ENCODE results near the gene IL36B. TPM values are rescaled to one million over a fixed set of nuclear protein-coding genes. Genes with fewer than 3 reads are reported as not detected.

The IL36B gene
- total and polyA plus RNA-seq, 9 of the 15 experiments (the other 6 are each of a cell fraction or from before 2014, with no cell fraction given), result not detected

- TF ChIP-seq ZEB2 (IDR thresholded peaks at IDR 0.05) (0 out of 2 replicates have a peak, but pooled peaks have one; percentile 23), BRF1 (IDR thresholded peaks at IDR 0.05; ENCODE audit: borderline replicate concordance, extremely low read depth, insufficient read length) (no peak), NFE2L1 (tag; IDR thresholded peaks at IDR 0.05; ENCODE audit: borderline replicate concordance, low read depth) (no peak), PHF8 (IDR thresholded peaks at IDR 0.05; ENCODE audit: borderline replicate concordance, low read length) (no peak), ARID3A (IDR thresholded peaks at IDR 0.05; ENCODE audit: borderline replicate concordance, low read depth, low read length) (peak; percentile 58; the same call in 1 of the 2 replicates), ZNF766 (CRISPR knock-in tag; conservative IDR thresholded peaks at IDR 0.05) (0 out of 2 replicates have a peak, but pooled peaks have one; percentile 67), PPARD (CRISPR knock-in tag; IDR thresholded peaks at IDR 0.05) (no peak), ZNF24 (IDR thresholded peaks at IDR 0.05) (no peak), ZNF717 (CRISPR knock-in tag; IDR thresholded peaks at IDR 0.05) (no peak), ETS2 (tag; IDR thresholded peaks at IDR 0.05; ENCODE audit: borderline replicate concordance, poor library complexity, severe bottlenecking) (no peak), PHF20 (IDR thresholded peaks at IDR 0.05; ENCODE audit: partially characterized antibody) (no peak), SMARCC2 (IDR thresholded peaks at IDR 0.05; ENCODE audit: low read depth) (no peak), RBM14 (IDR thresholded peaks at IDR 0.05; ENCODE audit: borderline replicate concordance, insufficient read depth, low read depth, low read length) (no peak)
- TF ChIP-seq, protein P1, sequence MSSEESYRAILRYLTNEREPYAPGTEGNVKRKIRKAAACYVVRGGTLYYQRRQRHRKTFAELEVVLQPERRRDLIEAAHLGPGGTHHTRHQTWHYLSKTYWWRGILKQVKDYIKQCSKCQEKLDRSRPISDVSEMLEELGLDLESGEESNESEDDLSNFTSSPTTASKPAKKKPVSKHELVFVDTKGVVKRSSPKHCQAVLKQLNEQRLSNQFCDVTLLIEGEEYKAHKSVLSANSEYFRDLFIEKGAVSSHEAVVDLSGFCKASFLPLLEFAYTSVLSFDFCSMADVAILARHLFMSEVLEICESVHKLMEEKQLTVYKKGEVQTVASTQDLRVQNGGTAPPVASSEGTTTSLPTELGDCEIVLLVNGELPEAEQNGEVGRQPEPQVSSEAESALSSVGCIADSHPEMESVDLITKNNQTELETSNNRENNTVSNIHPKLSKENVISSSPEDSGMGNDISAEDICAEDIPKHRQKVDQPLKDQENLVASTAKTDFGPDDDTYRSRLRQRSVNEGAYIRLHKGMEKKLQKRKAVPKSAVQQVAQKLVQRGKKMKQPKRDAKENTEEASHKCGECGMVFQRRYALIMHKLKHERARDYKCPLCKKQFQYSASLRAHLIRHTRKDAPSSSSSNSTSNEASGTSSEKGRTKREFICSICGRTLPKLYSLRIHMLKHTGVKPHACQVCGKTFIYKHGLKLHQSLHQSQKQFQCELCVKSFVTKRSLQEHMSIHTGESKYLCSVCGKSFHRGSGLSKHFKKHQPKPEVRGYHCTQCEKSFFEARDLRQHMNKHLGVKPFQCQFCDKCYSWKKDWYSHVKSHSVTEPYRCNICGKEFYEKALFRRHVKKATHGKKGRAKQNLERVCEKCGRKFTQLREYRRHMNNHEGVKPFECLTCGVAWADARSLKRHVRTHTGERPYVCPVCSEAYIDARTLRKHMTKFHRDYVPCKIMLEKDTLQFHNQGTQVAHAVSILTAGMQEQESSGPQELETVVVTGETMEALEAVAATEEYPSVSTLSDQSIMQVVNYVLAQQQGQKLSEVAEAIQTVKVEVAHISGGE (CRISPR knock-in tag; IDR thresholded peaks at IDR 0.05), result no peak
- TF ChIP-seq, protein P2, sequence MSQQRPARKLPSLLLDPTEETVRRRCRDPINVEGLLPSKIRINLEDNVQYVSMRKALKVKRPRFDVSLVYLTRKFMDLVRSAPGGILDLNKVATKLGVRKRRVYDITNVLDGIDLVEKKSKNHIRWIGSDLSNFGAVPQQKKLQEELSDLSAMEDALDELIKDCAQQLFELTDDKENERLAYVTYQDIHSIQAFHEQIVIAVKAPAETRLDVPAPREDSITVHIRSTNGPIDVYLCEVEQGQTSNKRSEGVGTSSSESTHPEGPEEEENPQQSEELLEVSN (IDR thresholded peaks at IDR 0.05; ENCODE audit: borderline replicate concordance in 1 of 2, extremely low read depth in 1 of 2, insufficient read depth in 1 of 2, insufficient read length in 1 of 2, low read depth in 1 of 2, low read length in 1 of 2, poor library complexity in 1 of 2, severe bottlenecking in 1 of 2), result no peak
- TF ChIP-seq, protein P3, sequence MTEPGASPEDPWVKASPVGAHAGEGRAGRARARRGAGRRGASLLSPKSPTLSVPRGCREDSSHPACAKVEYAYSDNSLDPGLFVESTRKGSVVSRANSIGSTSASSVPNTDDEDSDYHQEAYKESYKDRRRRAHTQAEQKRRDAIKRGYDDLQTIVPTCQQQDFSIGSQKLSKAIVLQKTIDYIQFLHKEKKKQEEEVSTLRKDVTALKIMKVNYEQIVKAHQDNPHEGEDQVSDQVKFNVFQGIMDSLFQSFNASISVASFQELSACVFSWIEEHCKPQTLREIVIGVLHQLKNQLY (CRISPR knock-in tag; conservative IDR thresholded peaks at IDR 0.05), result no peak
Measured at GRCh38 chr2:113000436-113000835, 52.2 kb downstream of the IL36B start (continued).
